DMS153 (cell line): ENCODE data around the gene TUT4.

Source experiments
- DNase-seq: peaks from one replicate; lab custom pipeline; 2025; lab: John Stamatoyannopoulos, UW

Gene TUT4

GRCh38 chr1:52571783-52572182 is 18.9 kb upstream of the TUT4 start:
- DNase-seq: no peak

DNA sequence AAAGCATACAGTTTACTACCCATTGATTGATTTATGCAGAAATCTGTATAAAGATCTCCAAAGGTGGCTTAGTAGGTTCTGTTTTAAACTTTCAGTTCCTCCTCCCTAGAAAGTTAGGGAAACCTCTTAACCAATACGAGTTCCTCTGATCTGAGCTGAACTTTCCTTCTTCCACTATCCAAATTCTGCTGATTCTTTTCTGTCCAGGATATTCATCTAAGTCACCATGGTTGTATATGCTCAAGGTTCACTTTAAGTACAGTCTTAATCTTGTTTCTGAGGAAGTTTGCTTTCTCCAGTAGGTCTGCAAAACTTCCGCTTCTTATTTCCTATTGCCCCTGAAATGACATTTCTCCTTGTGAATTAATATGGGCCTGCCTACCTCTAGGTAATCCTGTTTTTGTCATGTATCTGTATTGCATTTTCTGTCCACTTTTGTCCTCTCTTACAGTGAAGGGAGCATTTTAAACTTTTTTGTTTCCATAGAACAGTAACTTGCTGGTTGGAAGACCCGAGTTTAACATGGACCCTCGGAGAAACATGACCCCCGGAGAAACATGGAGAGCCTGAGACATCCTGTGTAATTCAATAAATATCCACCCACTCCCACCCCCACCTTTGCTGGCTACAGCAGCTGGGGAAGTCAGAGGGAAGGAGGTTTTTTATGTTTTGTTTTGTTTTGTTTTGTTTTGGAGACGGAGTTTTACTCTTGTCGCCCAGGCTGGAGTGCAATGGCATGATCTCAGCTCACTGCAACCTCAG is 16.7 kb upstream of the TUT4 start:
- DNase-seq: no peak

DNA sequence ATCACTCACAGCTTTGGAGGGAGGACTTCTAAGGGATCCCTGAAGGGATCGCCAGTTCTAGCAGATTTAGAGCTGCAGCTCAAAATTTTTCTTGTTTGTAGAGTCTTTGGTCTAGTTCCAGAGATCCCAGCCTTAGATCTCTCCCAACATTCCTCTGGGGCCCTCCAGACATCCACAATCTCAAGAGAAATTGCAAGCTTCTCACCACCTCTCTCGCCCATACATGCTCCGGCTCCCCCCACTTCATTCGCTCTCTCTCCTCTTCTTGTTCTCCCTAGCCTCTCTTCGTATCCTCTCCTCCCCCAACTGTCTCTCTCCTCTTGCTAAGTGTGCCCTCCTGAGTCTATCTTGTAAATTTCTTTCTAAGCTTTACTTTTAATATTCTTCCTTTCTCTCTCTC is 15.1 kb upstream of the TUT4 start:
- DNase-seq: no peak

- no peak for DNase-seq
Measured at GRCh38 chr1:52562766-52563165, 9.9 kb upstream of the TUT4 start.

DNA sequence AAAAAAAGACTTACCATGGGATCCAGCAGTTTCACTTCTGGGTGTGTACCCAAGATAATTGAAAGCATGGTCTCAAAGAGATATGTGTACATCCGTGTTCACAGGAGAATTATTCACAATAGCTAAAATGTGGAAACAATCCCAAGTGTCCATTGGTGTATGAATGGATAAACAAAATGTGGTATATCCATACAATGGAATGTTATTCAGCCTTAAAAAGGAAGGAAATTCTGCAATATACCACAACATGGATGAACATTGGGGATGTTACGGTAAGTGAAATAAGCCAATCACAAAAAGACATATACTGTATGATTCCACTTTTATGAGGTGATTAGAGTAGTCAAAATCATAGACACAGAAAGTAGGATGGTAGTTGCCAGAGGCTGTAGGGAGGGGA is 7.0 kb upstream of the TUT4 start:
- no peak for DNase-seq

DNA sequence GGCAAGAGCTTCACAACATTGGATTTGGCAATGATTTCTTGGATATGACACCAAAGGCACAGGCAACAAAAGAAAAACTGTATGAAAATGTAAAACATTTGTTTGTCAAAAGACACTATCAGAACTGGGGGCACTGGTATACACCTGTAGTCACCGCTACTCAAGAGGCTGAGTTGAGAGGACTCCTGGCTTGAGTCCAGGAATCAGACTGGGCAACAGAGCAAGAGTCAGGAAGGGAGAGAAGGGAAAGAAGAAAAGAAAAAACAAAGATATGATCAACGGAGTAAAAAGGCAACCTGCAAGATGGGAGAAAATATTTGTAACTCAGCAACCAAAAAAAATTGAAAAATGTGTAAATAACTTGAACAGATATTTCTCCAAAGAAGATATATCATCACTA is 6.0 kb upstream of the TUT4 start:
- DNase-seq: peak; percentile 15

- no peak for DNase-seq
Measured at GRCh38 chr1:52556641-52557360, 3.9 kb upstream of the TUT4 start.

DNA sequence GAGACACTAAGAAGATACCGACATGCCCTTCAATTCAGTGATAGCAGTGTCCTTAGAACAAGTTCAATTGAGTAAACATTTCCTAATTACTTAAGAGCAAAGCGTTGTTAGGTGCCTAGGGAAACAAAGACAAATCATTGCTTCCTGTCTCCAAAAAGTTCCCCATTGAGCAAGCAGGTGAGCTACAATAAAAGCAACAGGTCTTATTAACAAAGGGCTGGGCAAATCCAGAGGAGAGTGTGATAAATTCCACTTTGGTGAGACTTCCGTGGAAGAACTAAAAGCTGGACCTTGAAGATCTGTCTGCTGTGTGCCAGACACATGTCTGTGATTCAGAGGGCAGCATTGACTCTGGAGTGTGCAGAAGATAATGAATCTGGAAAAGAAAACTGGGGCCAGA is 1.9 kb upstream of the TUT4 start:
- peak; percentile 42 for DNase-seq

GRCh38 chr1:52554267-52554640 is 1.4 kb upstream of the TUT4 start:
- no peak for DNase-seq

DNA sequence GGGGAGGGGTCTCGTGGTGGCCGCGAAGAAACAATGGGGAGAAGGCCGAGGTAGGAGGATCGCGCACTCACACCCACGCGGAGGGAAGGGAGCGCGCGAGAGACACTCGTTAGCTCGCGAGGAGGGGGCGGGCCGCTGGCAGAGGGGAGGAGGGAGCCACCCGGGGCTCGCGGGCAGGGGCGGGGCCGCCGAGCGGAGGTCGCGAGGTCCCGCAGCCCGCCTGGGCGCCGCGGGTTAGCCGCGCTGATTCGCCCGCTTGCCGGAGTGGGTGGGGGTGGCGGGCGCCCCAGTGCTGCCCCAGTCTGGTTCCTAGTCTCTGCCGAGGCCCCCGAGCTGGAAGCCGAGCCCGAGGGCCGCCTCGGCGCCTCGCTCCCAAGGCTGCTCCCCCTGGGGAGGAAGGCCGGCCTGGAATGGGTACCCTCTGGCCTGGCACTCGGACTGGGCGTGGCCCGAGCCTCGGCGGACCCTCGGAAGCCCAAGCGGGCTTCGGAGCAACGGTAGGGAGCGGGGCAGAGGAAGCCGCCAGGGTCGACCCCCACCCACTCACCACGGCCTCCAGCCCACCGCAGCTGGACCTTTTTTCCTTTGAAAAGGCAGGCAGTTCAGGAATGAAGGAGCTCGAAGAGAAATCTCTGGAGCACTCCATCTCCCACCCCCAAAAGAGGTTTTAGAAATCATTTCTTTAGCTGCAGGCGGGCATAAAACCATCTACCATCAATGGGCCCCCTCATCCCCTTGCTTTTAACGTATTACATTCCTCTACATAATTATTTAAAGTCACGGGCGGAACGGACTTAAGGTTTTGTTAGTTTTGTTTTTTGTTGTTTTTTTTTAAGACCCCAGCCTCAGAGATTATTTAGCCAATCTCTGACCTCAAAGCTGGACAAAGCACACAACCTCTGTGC is 722 bp upstream of the TUT4 start:
- DNase-seq: peak; percentile 53

DNA sequence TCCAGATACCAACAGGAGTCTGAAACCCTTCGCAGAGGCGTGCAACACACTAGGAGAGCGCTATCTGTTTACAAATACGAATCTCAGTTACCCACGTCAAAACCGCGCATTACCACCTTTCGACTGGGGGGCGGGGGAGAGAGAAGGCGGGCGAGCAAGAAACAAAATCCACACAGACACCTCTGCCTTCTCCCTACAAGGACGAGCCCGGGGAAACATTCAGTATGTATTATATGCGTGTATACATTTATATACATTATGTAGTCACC is 722 bp downstream of the TUT4 start:
- DNase-seq: no peak

- peak; percentile 0 for DNase-seq
Measured at GRCh38 chr1:52551507-52552235, 1.2 kb downstream of the TUT4 start.

DNA sequence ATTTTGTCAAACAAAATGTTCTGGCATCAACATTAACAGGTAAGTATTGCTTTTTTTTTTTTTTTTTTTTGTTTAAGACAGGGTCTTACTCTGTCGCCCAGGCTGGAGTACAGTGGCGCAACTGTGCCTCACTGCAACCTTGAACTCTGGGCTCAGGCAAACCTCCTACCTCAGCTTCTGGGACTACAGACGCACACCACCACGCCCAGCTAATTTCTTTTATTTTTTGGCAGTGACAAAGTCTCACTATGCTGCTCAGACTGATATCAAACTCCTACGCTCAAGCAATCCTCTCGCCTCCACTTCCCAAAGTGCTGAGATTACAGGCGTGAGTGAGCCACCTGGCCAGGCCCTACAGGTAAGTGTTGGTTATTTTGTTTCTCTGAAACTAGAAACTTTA is 2.4 kb downstream of the TUT4 start:
- DNase-seq: no peak

- no peak for DNase-seq
Measured at GRCh38 chr1:52549267-52549666, 3.6 kb downstream of the TUT4 start.

DNA sequence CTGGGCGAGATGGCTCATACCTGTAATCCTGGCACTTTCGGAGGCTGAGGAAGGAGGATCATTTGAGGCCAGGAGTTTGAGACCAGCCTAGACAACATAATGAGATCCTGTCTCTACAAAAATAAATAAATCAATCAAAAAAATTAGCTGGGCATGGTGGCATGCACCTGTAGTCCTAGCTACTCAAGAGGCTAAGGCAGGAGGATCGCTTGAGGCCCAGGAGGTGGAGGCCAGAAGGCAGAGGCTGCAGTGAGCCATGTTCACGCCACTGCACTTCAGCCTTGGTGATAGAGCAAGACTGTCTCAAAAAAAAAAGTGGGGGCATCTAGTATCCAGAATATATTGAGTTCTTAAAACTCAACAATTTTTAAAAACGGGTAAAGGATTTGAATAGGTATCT is 6.0 kb downstream of the TUT4 start:
- no peak for DNase-seq

DNA sequence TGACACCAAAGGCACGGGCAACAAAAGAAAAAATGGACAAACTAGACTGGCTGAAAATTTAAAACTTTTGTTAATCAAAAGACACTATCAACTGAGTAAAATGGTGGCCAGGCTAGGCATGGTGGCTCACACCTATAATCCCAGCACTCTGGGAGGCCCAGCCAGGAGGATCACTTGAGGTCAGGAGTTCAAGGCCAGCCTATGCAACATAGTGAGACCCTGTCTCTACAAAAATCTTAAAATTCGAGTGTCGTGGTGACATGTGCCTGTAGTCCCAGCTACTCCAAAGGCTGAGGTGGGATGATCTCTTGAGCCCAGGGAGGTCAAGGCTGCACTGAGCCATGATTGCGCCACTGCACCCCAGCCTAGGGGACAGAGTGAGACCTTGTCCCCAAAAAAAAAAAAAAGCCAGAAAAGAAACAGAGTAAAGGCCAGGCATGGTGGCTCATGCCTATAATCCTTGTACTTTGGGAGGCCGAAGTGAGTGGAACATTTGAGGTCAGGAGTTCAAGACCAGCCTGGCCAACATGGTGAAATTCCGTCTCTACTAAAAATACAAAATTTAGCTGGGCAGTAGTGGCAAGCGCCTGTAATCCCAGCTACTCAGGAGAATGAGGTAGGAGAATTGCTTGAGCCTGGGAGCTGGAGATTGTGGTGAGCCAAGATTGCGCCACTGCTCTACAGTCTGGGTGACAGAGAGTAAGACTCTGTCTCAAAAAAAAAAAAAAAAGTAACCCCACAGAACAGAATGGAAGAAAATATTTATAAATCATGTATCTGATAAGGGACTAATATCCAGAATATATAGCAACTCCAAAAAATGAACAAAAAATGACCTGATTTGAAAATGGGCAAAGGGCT is 8.0 kb downstream of the TUT4 start:
- DNase-seq: no peak

- no peak for DNase-seq
Measured at GRCh38 chr1:52542085-52542688, 10.7 kb downstream of the TUT4 start.

- DNase-seq: no peak
Measured at GRCh38 chr1:52534928-52535764, 17.7 kb downstream of the TUT4 start.

GRCh38 chr1:52533713-52534112 is 19.2 kb downstream of the TUT4 start:
- no peak for DNase-seq

- DNase-seq: no peak
Measured at GRCh38 chr1:52532731-52533327, 20.1 kb downstream of the TUT4 start.
